Measurements from ENCODE around the gene CAPNS1.
A peak's percentile ranks its signal among the peaks of the same experiment; 100 is the strongest.
"Not testable (repeated sequence)": the region's sequence is repeated elsewhere in the genome, so short reads cannot be mapped to it uniquely, and the experiment has no call there.

CAPNS1 gene

DNA sequence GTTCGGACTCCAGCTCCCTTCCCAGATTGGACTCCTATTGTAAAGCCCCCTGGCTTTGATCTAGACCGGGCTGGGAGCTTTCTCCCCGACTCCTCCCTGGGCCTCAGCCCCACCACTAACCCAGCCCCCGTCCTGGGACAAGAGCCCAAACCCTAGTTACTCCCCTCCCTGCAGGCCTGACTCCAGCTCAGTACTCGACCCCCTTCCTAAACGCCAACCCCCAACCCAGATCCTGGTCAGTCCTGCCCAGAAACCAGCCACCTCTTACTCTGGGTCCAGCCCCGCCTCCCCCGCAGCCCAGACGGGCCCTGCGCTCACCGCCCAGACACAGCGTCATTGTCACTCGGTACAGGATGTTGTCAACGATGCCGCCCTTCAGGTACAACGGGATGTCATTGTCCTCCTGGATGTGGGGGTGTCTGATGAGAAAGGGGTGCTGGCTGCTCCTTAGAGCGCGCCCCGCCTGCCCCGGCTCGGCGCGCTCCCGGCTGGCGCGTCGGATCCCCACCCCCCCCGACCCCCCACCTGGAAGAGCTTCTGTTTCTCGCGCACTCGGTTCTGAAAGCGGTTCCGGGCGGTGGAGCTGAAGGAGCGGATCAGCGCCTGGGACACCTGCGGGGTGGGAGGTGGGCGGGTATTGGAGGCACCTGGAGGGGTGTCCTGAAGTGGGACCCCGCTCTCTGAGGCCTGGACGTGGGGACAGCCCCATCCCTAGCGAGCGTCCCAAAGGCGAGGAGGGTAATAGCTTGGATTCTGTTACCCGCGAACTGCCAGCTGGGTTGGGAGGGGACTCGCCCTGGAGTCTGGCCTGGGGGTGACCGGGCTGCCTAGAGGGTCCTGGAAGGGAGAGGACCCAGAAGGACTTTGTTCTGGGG, 11.5 kb downstream of the CAPNS1 start:
- no peak for DNase-seq

- no peak for DNase-seq
Observed at GRCh38 chr19:36152019-36152351, 12.1 kb downstream of the CAPNS1 start.

GRCh38 chr19:36152352-36153091, 12.7 kb downstream of the CAPNS1 start, which contains the start of gene COX7A1:
Gene COX7A1 (minus strand): TSS chr19:36152447. CDS start chr19:36152407, 40 bp downstream.
- peak; percentile 6 for DNase-seq

GRCh38 chr19:36153126-36153525, 13.3 kb downstream of the CAPNS1 start:
- no peak for DNase-seq

- no peak for DNase-seq
Observed at GRCh38 chr19:36160821-36161596, 21.1 kb downstream of the CAPNS1 start.

DNA sequence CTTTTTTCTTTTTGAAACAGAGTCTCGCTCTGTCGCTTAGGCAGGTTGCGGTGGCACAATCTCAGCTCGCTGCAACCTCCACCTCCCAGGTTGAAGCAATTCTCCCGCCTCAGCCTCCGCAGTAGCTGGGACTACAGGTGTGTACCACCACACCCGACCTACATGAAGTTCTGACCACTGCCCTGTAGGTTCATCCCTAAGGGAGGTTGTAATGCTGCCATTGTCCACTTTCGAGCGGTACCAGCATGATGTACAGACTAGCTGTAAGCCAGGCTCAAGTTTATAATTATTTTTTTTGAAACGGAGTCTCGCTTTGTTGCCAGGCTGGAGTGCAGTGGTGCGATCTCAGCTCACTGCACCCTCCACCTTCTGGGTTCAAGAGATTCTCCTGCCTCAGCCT, 23.9 kb downstream of the CAPNS1 start:
- DNase-seq, result no peak

- DNase-seq, result no peak
Observed at GRCh38 chr19:36169084-36169760, 29.4 kb downstream of the CAPNS1 start.

GRCh38 chr19:36172852-36173251, 33.0 kb downstream of the CAPNS1 start:
- DNase-seq, result no peak

GRCh38 chr19:36173846-36174245, 34.0 kb downstream of the CAPNS1 start:
- not testable (repeated sequence) for DNase-seq

GRCh38 chr19:36179077-36179476, 39.2 kb downstream of the CAPNS1 start:
- DNase-seq, result not testable (repeated sequence)

GRCh38 chr19:36182612-36183244, 42.9 kb downstream of the CAPNS1 start:
- no peak for DNase-seq

- no peak for DNase-seq
Observed at GRCh38 chr19:36183245-36183628, 43.4 kb downstream of the CAPNS1 start.

DNA sequence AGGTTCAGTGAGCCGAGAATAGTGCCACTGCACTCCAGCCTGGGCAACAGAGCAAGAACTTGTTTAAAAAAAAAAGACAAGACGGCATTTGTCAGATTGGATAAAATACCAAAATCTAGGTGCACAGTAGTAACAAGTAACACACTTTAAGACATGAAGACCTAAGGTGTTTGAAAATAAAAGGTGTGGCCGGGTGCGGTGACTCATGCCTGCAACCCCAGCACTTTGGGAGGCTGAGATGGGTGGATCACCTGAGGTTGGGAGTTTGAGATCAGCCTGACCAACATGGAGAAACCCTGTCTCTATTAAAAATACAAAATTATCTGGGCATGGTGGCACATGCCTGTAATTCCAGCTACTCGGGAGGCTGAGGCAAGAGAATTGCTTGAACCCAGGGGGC, 46.9 kb downstream of the CAPNS1 start:
- DNase-seq, result not testable (repeated sequence)

DNA sequence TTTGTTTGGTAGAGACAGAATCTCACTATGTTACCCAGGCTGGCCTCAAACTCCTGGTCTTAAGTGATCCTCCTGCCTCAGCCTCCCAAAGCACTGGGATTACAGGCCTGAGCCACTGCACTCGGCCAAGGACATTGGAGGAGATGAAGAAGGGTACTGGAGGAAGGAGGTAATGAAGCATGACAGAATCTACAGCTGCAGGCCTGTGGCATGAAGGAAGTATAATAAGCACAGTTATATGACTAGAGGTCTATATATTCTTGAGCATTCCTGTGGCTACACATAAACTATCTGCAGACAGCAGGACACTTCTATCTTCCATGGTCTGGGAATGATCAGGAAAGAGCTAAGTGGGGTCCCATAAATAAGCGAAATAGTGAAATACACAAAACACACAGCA, 56.4 kb downstream of the CAPNS1 start:
- no peak for DNase-seq

DNA sequence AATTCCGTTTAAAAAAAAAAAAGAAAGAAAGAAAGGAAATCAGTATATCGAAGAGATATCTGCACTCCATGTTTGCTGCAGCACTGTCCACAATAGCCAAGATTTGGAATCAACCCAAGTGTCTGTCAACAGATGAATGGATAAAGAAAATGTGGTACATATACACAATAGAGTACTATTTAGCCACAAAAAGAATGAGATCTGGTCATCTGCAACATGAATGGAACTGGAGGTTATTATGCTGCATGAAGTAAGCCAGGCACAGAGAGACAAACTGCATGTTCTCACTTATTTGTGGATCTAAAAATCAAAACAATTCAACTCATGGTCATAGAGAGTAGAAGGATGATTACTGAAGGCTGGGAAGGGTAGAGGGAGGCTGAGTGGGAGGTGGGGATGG, 58.3 kb downstream of the CAPNS1 start:
- DNase-seq, result no peak
